H7 (cell line): Measurements from ENCODE around the gene GTF2IRD1. TPM values are rescaled to one million over a fixed set of nuclear protein-coding genes. Genes with fewer than 3 reads are reported as not detected.
"Not testable (repeated sequence)": the region's sequence is repeated elsewhere in the genome, so short reads cannot be mapped to it uniquely, and the experiment has no call there.

Source experiments
- DNase-seq: peaks from one replicate; pipeline ENCODE4 v3.0.0; 2012
- H3K27me3 ChIP-seq: 2 replicates; pipeline ENCODE4 v1.6.0; 2011; ENCODE audit warnings: mild to moderate bottlenecking, low read length; ENCODE audit not compliant: control insufficient read depth, insufficient read depth
- H3K36me3 ChIP-seq: replicated peaks from 2 replicates; pipeline ENCODE4 v1.5.1; 2011; ENCODE audit warnings: low read length; ENCODE audit not compliant: control insufficient read depth, insufficient read depth
- H3K4me3 ChIP-seq: 2 replicates; pipeline ENCODE4 v1.5.1; 2011; ENCODE audit warnings: low read depth, mild to moderate bottlenecking, control low read depth, low read length, moderate library complexity; ENCODE audit not compliant: insufficient read depth
- total RNA-seq: library from RNA; depleted of rRNA; stranded (reverse); fragments of >200 nt; shearing (Covaris generic); gene quantifications from 2 replicates; pipeline ENCODE4 v1.2.3, GENCODE V29; 2014

The GTF2IRD1 gene
- total RNA-seq, 1 experiment from 2014 or later: 19.6 TPM

DNA sequence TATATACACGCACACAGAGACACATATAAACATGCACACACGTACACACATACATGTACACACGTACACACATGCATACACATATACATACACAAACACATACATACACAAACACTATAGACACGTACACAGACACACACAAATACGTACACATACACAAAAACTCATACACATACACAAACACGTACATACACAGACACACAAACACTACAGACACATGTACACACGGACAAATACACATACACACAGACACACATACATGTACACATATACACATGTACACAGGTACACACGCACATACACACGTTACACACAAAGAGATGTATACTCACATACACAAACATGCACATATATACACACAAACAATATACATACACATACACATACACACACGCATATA, 35.2 kb upstream of the GTF2IRD1 start:
- Histone ChIP-seq H3K4me3 (no peak overlapping the region), H3K27me3 (no peaks in the 10 kb centered on the region), H3K36me3 (no peaks in the 10 kb centered on the region)
- no peak for DNase-seq

DNA sequence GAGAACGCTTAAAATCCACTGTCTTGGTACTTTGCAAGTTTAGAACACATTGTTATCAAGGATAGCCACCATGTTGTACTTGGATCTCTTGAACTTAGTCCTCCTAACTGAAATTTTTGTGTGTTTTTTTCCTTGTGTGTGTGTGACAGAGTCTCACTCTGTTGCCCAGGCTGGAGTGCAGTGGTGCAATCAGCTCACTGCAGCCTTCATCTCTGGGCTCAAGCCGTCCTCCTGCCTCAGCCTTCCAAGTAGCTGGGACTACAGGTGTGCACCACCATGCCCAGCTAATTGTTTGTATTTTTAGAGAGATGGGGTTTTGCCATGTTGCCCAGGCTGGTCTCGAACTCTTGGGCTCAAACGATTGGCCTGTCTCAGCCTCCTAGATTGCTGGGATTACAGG, 34.5 kb upstream of the GTF2IRD1 start:
- H3K4me3 ChIP-seq, H3K36me3 ChIP-seq, DNase-seq, H3K27me3 ChIP-seq: not testable (repeated sequence)

DNA sequence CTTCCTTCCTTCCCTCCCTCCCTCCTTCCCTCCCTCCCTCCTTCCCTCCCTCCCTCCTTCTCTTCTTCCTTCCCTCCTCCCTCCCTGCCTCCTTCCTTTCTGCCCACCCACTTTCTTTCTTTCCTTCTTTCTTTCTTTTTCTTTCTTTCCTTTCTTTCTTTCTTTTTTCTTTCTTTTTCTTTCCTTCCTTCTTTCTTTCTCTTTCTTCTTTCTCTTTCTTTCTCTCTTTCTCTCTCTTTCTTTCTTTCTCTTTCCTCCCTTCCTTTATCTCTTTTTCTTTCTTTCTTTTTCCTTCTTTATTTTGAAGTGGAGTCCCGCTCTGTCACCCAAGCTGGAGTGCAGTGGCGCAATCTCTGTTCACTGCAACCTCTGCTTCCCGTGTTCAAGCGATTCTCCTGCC, 33.7 kb upstream of the GTF2IRD1 start:
- no peaks in the 10 kb centered on the region for H3K36me3 ChIP-seq
- no peak for DNase-seq
- no peaks in the 10 kb centered on the region for H3K27me3 ChIP-seq
- H3K4me3 ChIP-seq: no peak overlapping the region

DNA sequence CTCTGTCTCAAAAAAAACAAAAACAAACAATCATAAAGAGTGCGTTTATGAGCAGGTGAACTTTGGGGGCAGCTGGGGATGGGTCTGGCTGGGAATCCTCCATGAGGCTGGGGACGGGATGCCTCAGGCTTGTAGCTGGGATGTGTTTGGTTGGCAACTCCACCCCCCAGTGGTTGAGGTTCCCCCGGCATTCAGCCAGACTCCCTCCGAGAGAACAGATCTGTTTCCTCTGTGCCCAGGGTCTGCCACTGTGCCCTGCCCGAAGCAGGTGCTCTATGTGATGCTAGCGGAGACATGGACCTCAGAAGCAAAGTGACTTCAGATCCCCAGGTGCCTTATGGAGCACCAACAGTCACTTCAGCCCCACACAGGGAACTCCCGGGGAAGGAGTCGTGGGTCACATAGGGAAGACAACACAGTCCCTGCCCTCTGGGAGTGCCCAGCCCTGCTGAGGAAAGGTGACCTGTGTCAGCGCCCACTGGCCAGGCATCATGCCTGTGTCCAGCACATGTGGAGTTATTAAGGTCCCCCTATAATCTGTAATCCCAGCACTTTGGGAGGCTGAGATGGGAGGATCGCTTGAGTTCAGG, 29.3 kb upstream of the GTF2IRD1 start:
- H3K36me3 ChIP-seq: no peaks in the 10 kb centered on the region
- H3K27me3 ChIP-seq: no peaks in the 10 kb centered on the region
- no peak overlapping the region for H3K4me3 ChIP-seq
- DNase-seq: no peak

DNA sequence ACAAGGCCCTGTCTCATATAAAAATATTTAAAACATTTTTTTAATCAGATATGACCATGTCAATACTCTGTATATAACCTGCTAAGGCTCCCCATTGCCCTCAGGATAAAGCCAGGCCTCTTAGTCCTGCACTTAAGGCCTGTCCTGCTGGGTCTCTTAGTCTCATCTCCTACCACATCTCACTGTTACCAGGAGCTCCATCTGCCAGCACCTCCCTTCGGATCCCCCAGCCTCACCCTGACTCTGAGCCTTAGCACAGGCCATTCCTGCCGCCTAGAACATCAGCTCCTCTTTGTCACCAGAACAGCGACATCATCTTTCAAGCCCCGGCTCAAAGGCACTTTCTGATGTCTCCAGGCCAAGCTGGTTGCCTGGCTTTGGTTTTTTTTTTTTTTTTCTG, 25.7 kb upstream of the GTF2IRD1 start:
- DNase-seq: no peak
- Histone ChIP-seq H3K4me3 (no peak overlapping the region), H3K27me3 (no peaks in the 10 kb centered on the region), H3K36me3 (no peaks in the 10 kb centered on the region)

DNA sequence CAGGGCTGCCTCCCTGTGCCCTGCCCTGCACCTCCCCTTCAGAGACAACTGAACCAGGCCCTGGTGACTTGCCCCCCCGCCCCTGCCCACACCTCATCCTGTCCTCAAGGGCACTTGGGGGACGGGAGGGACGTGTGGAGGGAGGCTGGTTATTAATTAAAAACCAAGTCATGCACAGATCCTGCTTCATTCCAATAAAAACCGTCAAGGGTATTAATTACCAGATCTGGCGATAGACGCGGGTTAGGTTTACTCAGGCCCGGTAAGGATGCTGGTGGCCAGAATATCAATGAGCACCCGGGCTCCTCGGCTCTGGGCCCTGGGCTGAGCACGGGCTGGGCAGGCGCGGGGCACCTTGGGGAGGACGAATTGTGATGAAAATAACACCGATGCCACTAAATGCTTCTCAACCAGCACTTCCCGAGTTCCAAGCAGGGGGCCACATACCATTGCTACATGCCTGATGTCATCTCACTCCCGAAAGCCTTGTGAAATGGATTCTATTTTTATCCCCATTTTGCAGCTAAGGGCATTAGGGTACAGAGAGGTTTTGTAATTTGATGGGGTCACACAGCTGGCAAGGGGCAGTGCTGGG, 24.5 kb upstream of the GTF2IRD1 start:
- Histone ChIP-seq H3K36me3 (no peaks in the 10 kb centered on the region), H3K27me3 (no peaks in the 10 kb centered on the region), H3K4me3 (no peak overlapping the region)
- peak; percentile 85 for DNase-seq

DNA sequence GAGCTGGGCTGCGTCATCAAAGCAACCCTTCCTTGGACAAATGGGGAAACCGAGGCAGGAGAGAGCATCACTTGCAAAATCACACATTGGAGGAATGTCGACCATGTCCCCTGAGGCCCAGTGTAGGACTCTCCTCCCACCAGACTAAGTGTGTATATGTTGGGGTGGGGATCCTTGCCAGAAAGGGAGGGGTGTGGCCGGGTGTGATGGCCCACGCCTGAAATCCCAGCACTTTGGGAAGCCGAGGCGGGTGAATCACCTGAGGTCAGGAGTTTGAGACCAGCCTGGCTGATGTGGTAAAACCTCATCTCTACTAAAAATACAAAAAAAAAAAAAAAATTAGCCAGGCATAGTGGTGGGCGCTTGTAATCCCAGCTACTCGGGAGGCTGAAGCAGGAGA, 23.3 kb upstream of the GTF2IRD1 start:
- not testable (repeated sequence) for H3K27me3 ChIP-seq, H3K36me3 ChIP-seq, H3K4me3 ChIP-seq, DNase-seq

DNA sequence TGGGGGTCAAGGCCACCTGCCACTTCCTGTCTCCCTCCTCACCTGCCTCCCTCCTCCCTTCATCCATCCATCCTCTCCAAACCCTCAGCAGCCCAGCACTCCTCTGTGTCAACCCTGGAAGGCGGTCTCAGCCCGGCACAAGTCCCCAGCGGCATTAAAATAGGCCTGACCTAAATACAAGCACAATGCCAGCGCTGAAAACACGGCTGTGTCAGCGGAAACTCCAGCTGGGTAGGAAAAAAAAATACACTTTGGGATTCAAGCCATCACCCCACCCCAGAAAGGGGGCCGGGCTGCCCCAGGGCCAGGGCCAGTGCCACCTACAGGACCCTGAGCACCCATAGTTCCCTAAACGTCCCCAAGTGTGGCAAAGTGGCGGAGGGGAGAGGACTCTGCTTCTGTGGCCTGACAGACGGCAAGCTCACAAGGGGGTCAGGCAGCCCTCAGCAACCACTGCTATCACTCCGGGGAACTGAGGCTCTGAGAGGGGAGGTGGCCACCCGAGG, 22.7 kb upstream of the GTF2IRD1 start:
- no peaks in the 10 kb centered on the region for H3K36me3 ChIP-seq
- peak; percentile 67 for DNase-seq
- no peak overlapping the region for H3K4me3 ChIP-seq
- H3K27me3 ChIP-seq: no peaks in the 10 kb centered on the region

DNA sequence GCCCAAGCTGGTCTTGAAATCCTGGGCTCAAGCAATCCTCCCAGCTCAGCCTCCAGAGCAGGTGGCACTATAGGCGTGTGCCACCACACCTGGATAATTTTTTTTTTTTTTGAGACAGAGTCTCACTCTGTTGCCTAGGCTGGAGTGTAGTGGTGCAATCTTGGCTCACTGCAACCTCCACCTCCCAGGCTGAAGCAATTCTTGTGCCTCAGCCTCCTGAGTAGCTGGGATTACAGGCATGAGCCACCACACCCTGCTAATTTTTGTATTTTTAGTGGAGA, 16.5 kb upstream of the GTF2IRD1 start:
- not testable (repeated sequence) for H3K4me3 ChIP-seq, H3K36me3 ChIP-seq, DNase-seq, H3K27me3 ChIP-seq

DNA sequence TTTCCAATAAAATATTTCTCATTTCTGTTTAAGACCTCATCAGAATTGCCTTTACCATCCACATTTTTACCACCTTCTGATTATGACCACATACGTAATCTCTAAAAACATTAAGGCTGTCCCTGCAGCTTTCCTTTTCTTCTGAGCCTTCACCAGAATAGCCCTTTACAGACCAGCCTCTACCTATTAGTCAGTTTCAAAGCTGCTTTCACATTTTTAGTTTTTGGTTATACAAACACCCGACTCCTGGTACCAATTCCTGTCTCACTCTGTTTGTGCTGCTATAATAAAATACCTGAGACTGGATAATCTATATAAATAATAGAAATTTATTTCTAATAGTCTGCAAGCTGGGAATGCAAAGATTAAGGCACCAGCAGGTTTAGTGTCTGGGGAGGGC, 15.4 kb upstream of the GTF2IRD1 start:
- no peak for DNase-seq
- Histone ChIP-seq H3K36me3 (no peaks in the 10 kb centered on the region), H3K27me3 (no peaks in the 10 kb centered on the region), H3K4me3 (no peak overlapping the region)

DNA sequence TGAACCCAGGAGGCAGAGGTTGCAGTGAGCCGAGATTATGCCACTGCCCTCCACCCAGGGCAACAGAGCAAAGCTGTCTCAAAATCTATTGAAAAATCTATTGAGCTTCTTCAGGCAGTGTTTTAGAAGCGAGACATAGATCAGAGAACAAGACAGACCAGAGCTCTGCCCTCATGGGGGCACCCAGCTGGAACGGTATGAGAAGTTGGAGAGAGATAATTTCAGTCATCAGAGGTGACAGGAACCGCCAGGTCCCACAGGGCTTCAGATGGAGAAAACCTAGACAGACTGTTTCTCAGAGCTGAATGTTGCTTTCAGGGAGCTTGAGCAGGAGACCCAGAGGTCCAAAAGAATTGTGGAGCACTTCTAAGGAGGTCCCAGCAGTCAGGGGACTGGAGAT, 14.2 kb upstream of the GTF2IRD1 start:
- Histone ChIP-seq H3K4me3 (no peak overlapping the region), H3K36me3 (no peaks in the 10 kb centered on the region), H3K27me3 (no peaks in the 10 kb centered on the region)
- no peak for DNase-seq

DNA sequence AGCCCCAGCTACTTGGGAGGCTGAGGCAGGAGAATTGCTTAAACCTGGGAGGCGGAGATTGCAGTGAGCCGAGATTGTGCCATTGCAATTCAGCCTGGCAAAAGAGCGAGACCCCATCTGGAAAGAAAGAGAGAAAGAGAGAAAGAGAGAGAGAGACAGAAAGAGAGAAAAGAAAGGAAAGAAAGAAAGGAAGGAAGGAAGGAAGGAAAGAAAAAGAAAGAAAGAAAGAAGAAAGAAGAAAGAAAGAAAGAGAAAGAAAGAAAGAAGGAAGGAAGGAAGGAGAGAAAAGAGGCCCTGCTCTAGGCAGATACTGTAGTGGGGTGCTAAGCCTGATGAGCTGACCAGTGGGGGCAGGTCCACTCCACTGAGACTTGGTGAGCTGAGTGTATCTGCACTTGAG, 13.6 kb upstream of the GTF2IRD1 start:
- H3K27me3 ChIP-seq, DNase-seq, H3K36me3 ChIP-seq, H3K4me3 ChIP-seq: not testable (repeated sequence)

DNA sequence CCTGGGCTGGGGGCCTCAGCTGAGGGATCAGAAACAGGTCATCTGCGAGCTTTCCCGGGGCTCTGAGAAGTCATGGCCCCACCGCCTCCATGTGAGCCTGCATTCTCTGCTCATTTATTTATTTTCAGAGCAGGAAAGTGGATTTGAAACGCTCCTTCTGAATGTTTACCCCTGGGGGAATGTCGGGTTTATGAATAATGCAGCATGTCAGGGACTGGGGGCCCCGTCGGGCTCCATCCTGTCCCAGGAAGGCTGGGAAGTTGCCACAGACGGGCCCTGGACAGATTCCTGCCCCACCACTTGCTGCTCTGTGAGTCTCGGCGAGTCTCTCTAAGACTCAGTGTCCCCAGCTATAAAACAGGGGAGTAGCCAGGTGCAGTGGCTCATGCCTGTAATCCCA, 11.9 kb upstream of the GTF2IRD1 start:
- Histone ChIP-seq H3K36me3 (no peaks in the 10 kb centered on the region), H3K27me3 (no peaks in the 10 kb centered on the region), H3K4me3 (no peak overlapping the region)
- peak; percentile 34 for DNase-seq

DNA sequence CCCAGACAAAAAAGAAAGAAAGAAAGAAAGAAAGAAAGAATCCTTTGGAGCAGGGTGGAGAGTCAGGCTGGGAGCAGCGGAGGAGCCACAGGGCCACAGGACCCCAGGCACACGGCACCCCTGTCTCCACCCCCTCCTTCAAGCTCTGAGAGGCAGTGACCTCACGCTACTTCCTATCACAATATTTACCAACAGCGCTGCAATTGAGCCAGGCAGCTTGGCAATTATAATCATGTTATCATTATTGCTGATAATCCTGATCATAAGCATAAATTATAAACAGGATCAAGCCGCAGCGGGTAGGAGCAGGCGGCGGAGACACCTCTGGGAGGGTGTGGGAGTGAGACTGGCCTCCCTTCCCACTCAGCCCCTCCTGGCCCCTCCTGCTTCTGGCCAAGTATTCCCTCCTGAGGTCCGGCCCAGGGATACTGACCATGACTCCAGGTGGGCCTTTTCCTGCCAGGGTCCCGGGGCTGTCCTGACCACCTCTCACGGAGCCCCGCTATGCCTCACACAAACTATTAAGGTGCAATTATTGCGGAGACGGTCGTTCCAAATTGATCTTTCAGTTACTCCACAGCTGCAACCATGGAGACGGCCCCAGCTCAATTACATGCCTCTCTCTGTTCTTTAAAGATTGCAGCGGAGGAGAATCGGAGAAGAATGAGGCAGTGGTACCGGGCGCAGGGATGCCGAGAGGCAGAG, 10.0 kb upstream of the GTF2IRD1 start:
- no peaks in the 10 kb centered on the region for H3K27me3 ChIP-seq
- no peak overlapping the region for H3K4me3 ChIP-seq
- H3K36me3 ChIP-seq: no peaks in the 10 kb centered on the region
- peak; percentile 47 for DNase-seq

DNA sequence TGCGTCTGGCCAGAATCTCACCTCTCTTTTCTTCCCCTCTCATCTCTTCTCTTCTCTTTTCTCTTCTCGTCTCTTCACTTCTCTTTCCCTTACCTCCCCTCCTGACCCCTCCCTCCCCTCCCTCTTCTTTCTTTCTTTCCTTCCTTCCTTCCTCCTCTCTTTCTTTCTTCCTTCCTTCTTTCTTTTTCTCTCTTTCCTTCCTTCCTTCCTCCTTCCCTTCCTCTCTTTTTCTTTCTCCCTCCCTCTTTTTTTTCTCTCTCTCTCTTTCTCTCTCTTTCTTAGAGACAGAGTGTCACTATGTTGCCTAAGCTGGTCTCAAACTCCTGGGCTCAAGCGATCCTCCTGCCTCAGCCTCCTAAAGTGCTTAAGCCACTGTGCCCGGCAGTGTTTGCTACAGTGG, 4.6 kb upstream of the GTF2IRD1 start:
- no peaks in the 10 kb centered on the region for H3K27me3 ChIP-seq
- DNase-seq: no peak
- H3K4me3 ChIP-seq: no peak overlapping the region
- H3K36me3 ChIP-seq: no peaks in the 10 kb centered on the region
